GM12875 (cell line): ENCODE data around the gene PPP4R1.
"Not testable (repeated sequence)": the region's sequence is repeated elsewhere in the genome, so short reads cannot be mapped to it uniquely, and the experiment has no call there.

ENCODE experiments used
- H3K4me3 ChIP-seq: one replicate; pipeline ENCODE4 v1.5.1; 2011; ENCODE audit warnings: low read depth, low read length, control low read depth
- CTCF ChIP-seq: IDR thresholded peaks from 2 replicates; pipeline ENCODE4 v1.5.1; 2011; ENCODE audit warnings: low read depth, mild to moderate bottlenecking, control low read depth, inconsistent platforms, low read length, moderate library complexity, borderline replicate concordance; ENCODE audit not compliant: insufficient read depth

Gene PPP4R1

DNA sequence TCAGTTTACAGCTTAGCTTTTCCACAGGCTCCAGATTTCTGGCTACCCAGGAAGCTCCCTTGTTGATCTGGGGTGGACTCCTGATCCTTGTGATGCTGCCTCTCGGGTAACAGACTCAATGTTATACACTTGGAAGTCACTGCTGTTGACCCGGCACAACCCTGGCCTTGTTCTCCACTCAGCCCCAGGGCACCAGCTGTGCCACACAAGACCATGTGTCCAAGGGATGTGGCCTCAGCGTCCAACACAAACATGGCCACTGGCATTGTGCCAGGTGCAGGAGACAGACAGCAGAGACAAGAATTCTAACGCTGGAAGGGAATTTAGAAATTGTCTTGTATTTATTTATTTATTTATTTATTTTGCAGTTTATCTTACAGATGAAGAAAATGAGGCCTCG, 39.0 kb upstream of the PPP4R1 start:
- TF ChIP-seq CTCF, result no peak
- no peak overlapping the region for H3K4me3 ChIP-seq

DNA sequence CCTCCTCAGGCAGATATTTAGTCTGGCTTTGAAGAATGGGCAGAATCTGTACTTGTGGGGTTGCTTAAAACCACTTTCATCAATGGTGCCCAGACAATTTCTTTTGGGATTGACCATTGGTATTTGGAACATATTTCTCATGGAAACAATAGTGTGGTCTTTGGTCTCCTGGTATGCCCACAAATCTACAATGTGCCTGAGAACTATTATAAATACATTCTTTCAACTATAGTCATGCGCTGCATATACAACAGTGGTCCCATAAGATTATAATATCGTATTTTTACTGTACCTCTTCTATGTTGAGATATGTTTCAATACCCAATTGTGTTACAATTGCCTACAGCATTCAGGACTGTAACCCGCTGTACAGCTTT, 34.8 kb upstream of the PPP4R1 start:
- no peak overlapping the region for H3K4me3 ChIP-seq
- TF ChIP-seq CTCF, result no peak

DNA sequence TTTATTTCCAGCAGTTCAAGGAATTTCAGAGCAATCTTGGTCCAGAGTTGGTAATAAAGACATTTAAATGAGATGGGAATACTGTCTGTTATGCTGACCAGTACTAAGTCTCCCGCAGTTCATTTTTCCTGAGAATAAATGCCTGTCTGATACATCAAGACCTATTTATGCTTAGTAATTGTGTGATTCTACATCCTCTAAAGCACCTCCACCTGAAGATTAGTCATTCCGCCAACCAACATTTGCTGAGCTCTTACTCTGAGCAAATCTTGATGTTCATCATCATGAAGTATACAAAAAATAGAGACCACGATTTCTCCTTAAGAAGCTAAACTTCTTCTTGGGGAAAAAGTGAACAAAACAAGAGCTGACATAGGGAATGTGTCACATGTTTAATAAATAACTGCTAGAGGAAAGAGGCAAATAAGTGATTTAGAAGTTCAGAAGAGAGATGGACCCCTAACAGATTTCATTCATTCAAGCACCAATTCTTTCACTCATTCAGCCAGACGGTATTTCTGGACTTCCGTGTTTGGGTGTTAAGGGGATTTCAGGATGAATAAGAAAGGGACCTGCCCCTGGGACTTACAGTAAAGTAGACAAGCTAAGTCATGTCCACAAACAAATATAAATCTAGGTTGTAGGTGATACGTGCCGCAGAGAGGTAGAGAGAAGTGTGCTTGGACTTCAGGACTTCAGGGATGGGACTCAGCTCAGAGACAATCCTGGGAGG, 34.2 kb upstream of the PPP4R1 start:
- H3K4me3 ChIP-seq, result no peak overlapping the region

DNA sequence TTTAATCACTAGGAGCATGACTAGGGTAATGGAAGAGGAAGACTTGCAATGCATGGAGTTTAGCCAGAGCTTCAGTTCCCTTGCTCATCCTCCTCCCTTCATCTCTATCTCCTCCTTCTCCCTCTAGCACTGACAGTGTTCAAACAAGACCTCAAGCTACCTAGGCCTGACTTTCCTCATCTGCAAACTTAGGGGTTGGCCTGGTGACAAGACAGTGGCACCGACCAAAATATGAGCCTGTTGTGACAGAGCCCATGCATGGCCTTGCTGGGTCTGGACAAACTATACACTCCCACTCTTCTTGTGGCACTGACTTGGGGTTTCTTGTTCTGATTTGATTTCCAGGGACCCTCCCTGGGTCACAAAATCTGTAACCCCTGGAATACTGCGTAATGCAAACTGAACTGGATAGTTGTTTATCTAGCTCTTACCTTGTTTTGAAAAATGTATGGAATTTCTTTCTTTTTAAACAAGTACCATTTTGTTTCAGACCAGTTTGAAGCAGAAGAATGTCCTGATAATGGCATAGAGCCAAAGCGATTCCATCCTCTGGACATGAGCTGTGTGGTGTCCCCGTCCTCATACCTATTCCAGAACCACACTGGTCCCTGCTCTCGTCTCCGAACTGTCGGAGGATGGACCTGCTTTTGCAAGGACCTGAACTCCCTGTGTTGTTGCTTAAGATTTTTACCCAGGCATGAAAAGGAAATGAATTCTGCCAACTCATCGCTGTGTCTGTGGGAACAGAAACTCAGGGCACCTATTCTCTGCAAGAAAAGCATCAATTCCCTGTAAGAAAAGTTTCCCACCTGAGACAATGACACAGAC, 33.4 kb upstream of the PPP4R1 start:
- TF ChIP-seq CTCF, result no peak

More for the DNA sequence above, 34.2 kb upstream of the PPP4R1 start:
- no peak for TF ChIP-seq CTCF

GRCh38 chr18:9643549-9643948, 29.2 kb upstream of the PPP4R1 start:
- no peak overlapping the region for H3K4me3 ChIP-seq
- TF ChIP-seq CTCF, result no peak

More for the DNA sequence above, 33.4 kb upstream of the PPP4R1 start:
- no peak overlapping the region for H3K4me3 ChIP-seq

DNA sequence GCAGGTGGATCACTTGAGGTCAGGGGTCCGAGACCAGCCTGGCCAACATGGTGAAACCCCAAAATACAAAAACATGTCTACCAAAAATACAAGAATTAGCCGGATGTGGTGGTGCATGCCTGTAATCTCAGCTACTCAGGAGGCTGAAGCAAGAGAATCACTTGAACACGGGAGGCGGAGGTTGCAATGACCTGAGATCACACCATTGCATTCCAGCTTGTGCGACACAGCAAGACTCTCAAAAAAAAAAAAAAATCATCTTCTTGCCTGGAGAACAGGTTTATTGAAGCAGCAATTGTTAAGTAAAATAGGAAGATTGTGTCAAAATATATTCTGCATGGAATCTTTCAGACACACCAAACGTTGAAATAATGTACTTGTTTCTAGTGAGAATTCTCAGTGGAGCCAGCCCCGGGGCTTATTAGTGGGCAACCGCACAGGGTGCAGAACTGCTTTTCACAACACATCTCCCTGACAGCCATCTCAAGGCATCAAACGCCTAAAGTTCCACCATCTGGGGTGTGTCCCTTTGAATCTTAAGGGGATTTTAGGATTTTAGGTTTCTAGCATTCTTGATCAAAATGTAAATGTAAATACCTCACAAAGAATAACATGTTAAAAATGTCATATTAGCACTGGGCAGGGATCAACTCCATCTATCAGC, 28.6 kb upstream of the PPP4R1 start:
- no peak for TF ChIP-seq CTCF
- no peak overlapping the region for H3K4me3 ChIP-seq

- not testable (repeated sequence) for H3K4me3 ChIP-seq
These were observed 26.7 kb upstream of the PPP4R1 start for GRCh38 chr18:9641081-9641480.
